ENCODE results near the gene ARHGAP45.
A peak's percentile ranks its signal among the peaks of the same experiment; 100 is the strongest.

Gene ARHGAP45

GRCh38 chr19:1081301-1082164 lies 14.6 kb downstream of the ARHGAP45 start:
- no peak overlapping the region for H3K27ac ChIP-seq (ENCODE audit: low read depth, low read length)
- no peaks in the 10 kb centered on the region for H3K9me3 ChIP-seq (ENCODE audit: control insufficient read depth in 5 of 5, low read length in 5 of 5)
- peaks cover 0 to 54% (median 39%) of the 10 kb centered on the region in 5 donors for H3K4me1 ChIP-seq (ENCODE audit: control insufficient read depth in 5 of 5, insufficient read depth in 5 of 5, low read length in 5 of 5)
- peaks cover 0 to 49% (median 16%) of the 10 kb centered on the region in 5 donors for H3K36me3 ChIP-seq (ENCODE audit: control insufficient read depth in 5 of 5, insufficient read depth in 5 of 5, low read length in 5 of 5)
- H3K9ac ChIP-seq (ENCODE audit: low read length in 5 of 5): no peak overlapping the region
- no peaks in the 10 kb centered on the region for H3K27me3 ChIP-seq (ENCODE audit: control insufficient read depth in 5 of 5, insufficient read depth in 4 of 5, low read length in 5 of 5)
- no peak overlapping the region for H3K4me3 ChIP-seq (ENCODE audit: low read depth in 1 of 5, low read length in 5 of 5)

GRCh38 chr19:1082165-1082927 lies 15.4 kb downstream of the ARHGAP45 start:
- H3K9me3 ChIP-seq (ENCODE audit: control insufficient read depth in 5 of 5, low read length in 5 of 5): no peaks in the 10 kb centered on the region
- H3K9ac ChIP-seq (ENCODE audit: low read length in 5 of 5): no peak overlapping the region
- no peaks in the 10 kb centered on the region for H3K27me3 ChIP-seq (ENCODE audit: control insufficient read depth in 5 of 5, insufficient read depth in 4 of 5, low read length in 5 of 5)
- H3K36me3 ChIP-seq (ENCODE audit: control insufficient read depth in 5 of 5, insufficient read depth in 5 of 5, low read length in 5 of 5): peaks cover 0 to 54% (median 20%) of the 10 kb centered on the region in 5 donors
- no peak overlapping the region for H3K27ac ChIP-seq (ENCODE audit: low read depth, low read length)
- H3K4me3 ChIP-seq (ENCODE audit: low read depth in 1 of 5, low read length in 5 of 5): peak overlapping the region in 4 of 5 donors; percentile 17 to 49 (median 25)
- H3K4me1 ChIP-seq (ENCODE audit: control insufficient read depth in 5 of 5, insufficient read depth in 5 of 5, low read length in 5 of 5): peaks cover 0 to 51% (median 38%) of the 10 kb centered on the region in 5 donors

- H3K9me3 ChIP-seq (ENCODE audit: control insufficient read depth in 5 of 5, low read length in 5 of 5): no peaks in the 10 kb centered on the region
- H3K27ac ChIP-seq (ENCODE audit: low read depth, low read length): no peak overlapping the region
- peaks cover 0 to 58% (median 28%) of the 10 kb centered on the region in 5 donors for H3K36me3 ChIP-seq (ENCODE audit: control insufficient read depth in 5 of 5, insufficient read depth in 5 of 5, low read length in 5 of 5)
- H3K4me3 ChIP-seq (ENCODE audit: low read depth in 1 of 5, low read length in 5 of 5): peak overlapping the region in 2 of 5 donors; percentile 28 to 49
- H3K9ac ChIP-seq (ENCODE audit: low read length in 5 of 5): no peak overlapping the region
- no peaks in the 10 kb centered on the region for H3K27me3 ChIP-seq (ENCODE audit: control insufficient read depth in 5 of 5, insufficient read depth in 4 of 5, low read length in 5 of 5)
- H3K4me1 ChIP-seq (ENCODE audit: control insufficient read depth in 5 of 5, insufficient read depth in 5 of 5, low read length in 5 of 5): peaks cover 3 to 54% (median 43%) of the 10 kb centered on the region in 5 donors
These were observed 16.2 kb downstream of the ARHGAP45 start for GRCh38 chr19:1082928-1083816.

GRCh38 chr19:1084024-1084868 lies 17.3 kb downstream of the ARHGAP45 start:
- Histone ChIP-seq H3K4me1 (ENCODE audit: control insufficient read depth in 5 of 5, insufficient read depth in 5 of 5, low read length in 5 of 5) (peaks cover 3 to 65% (median 53%) of the 10 kb centered on the region in 5 donors), H3K9ac (ENCODE audit: low read length in 5 of 5) (no peak overlapping the region), H3K27ac (ENCODE audit: low read depth, low read length) (no peak overlapping the region)

GRCh38 chr19:1085053-1085658 lies 18.2 kb downstream of the ARHGAP45 start:
- Histone ChIP-seq H3K27me3 (ENCODE audit: control insufficient read depth in 5 of 5, insufficient read depth in 4 of 5, low read length in 5 of 5) (no peaks in the 10 kb centered on the region), H3K36me3 (ENCODE audit: control insufficient read depth in 5 of 5, insufficient read depth in 5 of 5, low read length in 5 of 5) (peaks cover 0 to 67% (median 41%) of the 10 kb centered on the region in 5 donors), H3K4me3 (ENCODE audit: low read depth in 1 of 5, low read length in 5 of 5) (no peak overlapping the region), H3K4me1 (ENCODE audit: control insufficient read depth in 5 of 5, insufficient read depth in 5 of 5, low read length in 5 of 5) (peaks cover 3 to 69% (median 53%) of the 10 kb centered on the region in 5 donors), H3K9ac (ENCODE audit: low read length in 5 of 5) (no peak overlapping the region), H3K27ac (ENCODE audit: low read depth, low read length) (no peak overlapping the region), H3K9me3 (ENCODE audit: control insufficient read depth in 5 of 5, low read length in 5 of 5) (no peaks in the 10 kb centered on the region)

More at GRCh38 chr19:1084024-1084868, 17.3 kb downstream of the ARHGAP45 start:
- no peaks in the 10 kb centered on the region for H3K9me3 ChIP-seq (ENCODE audit: control insufficient read depth in 5 of 5, low read length in 5 of 5)
- H3K4me3 ChIP-seq (ENCODE audit: low read depth in 1 of 5, low read length in 5 of 5): no peak overlapping the region
- no peaks in the 10 kb centered on the region for H3K27me3 ChIP-seq (ENCODE audit: control insufficient read depth in 5 of 5, insufficient read depth in 4 of 5, low read length in 5 of 5)
- peaks cover 0 to 68% (median 38%) of the 10 kb centered on the region in 5 donors for H3K36me3 ChIP-seq (ENCODE audit: control insufficient read depth in 5 of 5, insufficient read depth in 5 of 5, low read length in 5 of 5)

- Histone ChIP-seq H3K27me3 (ENCODE audit: control insufficient read depth in 5 of 5, insufficient read depth in 4 of 5, low read length in 5 of 5) (no peaks in the 10 kb centered on the region), H3K9me3 (ENCODE audit: control insufficient read depth in 5 of 5, low read length in 5 of 5) (no peaks in the 10 kb centered on the region), H3K27ac (ENCODE audit: low read depth, low read length) (no peak overlapping the region), H3K36me3 (ENCODE audit: control insufficient read depth in 5 of 5, insufficient read depth in 5 of 5, low read length in 5 of 5) (peaks cover 0 to 64% (median 41%) of the 10 kb centered on the region in 5 donors), H3K4me3 (ENCODE audit: low read depth in 1 of 5, low read length in 5 of 5) (no peak overlapping the region), H3K4me1 (ENCODE audit: control insufficient read depth in 5 of 5, insufficient read depth in 5 of 5, low read length in 5 of 5) (peaks cover 3 to 69% (median 53%) of the 10 kb centered on the region in 5 donors), H3K9ac (ENCODE audit: low read length in 5 of 5) (no peak overlapping the region)
These were observed 18.9 kb downstream of the ARHGAP45 start for GRCh38 chr19:1085676-1086442.

GRCh38 chr19:1086613-1087012 lies 19.6 kb downstream of the ARHGAP45 start:
- H3K27me3 ChIP-seq (ENCODE audit: control insufficient read depth in 5 of 5, insufficient read depth in 4 of 5, low read length in 5 of 5): no peaks in the 10 kb centered on the region
- no peak overlapping the region for H3K4me3 ChIP-seq (ENCODE audit: low read depth in 1 of 5, low read length in 5 of 5)
- H3K27ac ChIP-seq (ENCODE audit: low read depth, low read length): peak overlapping the region; percentile 82
- H3K9me3 ChIP-seq (ENCODE audit: control insufficient read depth in 5 of 5, low read length in 5 of 5): no peaks in the 10 kb centered on the region
- peaks cover 0 to 70% (median 48%) of the 10 kb centered on the region in 5 donors for H3K36me3 ChIP-seq (ENCODE audit: control insufficient read depth in 5 of 5, insufficient read depth in 5 of 5, low read length in 5 of 5)
- no peak overlapping the region for H3K9ac ChIP-seq (ENCODE audit: low read length in 5 of 5)
- H3K4me1 ChIP-seq (ENCODE audit: control insufficient read depth in 5 of 5, insufficient read depth in 5 of 5, low read length in 5 of 5): peaks cover 3 to 62% (median 49%) of the 10 kb centered on the region in 5 donors

GRCh38 chr19:1087813-1088415 lies 20.9 kb downstream of the ARHGAP45 start:
- H3K4me1 ChIP-seq (ENCODE audit: control insufficient read depth in 5 of 5, insufficient read depth in 5 of 5, low read length in 5 of 5): peaks cover 3 to 58% (median 38%) of the 10 kb centered on the region in 5 donors
- H3K36me3 ChIP-seq (ENCODE audit: control insufficient read depth in 5 of 5, insufficient read depth in 5 of 5, low read length in 5 of 5): peaks cover 0 to 75% (median 54%) of the 10 kb centered on the region in 5 donors
- H3K27me3 ChIP-seq (ENCODE audit: control insufficient read depth in 5 of 5, insufficient read depth in 4 of 5, low read length in 5 of 5): no peaks in the 10 kb centered on the region
- H3K9me3 ChIP-seq (ENCODE audit: control insufficient read depth in 5 of 5, low read length in 5 of 5): no peaks in the 10 kb centered on the region
- peak overlapping the region in 2 of 5 donors; percentile 30 to 43 for H3K9ac ChIP-seq (ENCODE audit: low read length in 5 of 5)
- H3K27ac ChIP-seq (ENCODE audit: low read depth, low read length): peak overlapping the region; percentile 82
- H3K4me3 ChIP-seq (ENCODE audit: low read depth in 1 of 5, low read length in 5 of 5): no peak overlapping the region

Measured in subcutaneous abdominal adipose tissue (tissue), 5 donors.